WERI-Rb-1 (cell line): Measurements from ENCODE around the gene FBH1.

Experiments
- DNase-seq: peaks from one replicate; pipeline ENCODE4 v3.0.0-alpha.2; 2020
- H3K27ac ChIP-seq: fragments of 250-450 bp; sonication (Bioruptor Pico); 2 replicates; pipeline ENCODE4 v1.5.1; 2020; ENCODE audit warnings: mild to moderate bottlenecking, moderate library complexity
- H3K27me3 ChIP-seq: fragments of 250-450 bp; sonication (Bioruptor Pico); 2 replicates; pipeline ENCODE4 v1.5.1; 2021; ENCODE audit warnings: mild to moderate bottlenecking, low read depth, moderate library complexity; ENCODE audit not compliant: insufficient read depth, severe bottlenecking
- H3K36me3 ChIP-seq: fragments of 250-450 bp; sonication (Bioruptor Pico); 2 replicates; pipeline ENCODE4 v1.5.1; 2020; ENCODE audit warnings: mild to moderate bottlenecking, moderate library complexity
- H3K4me3 ChIP-seq: 2 replicates; pipeline ENCODE4 v1.5.1; 2011; ENCODE audit warnings: low read depth, mild to moderate bottlenecking, control low read depth, low read length
- H3K9me3 ChIP-seq: fragments of 250-450 bp; sonication (Bioruptor Pico); 2 replicates; pipeline ENCODE4 v1.5.1; 2021; ENCODE audit warnings: mild to moderate bottlenecking, moderate library complexity; ENCODE audit not compliant: severe bottlenecking
- CTCF ChIP-seq: IDR thresholded peaks from 2 replicates; pipeline ENCODE4 v1.5.1; 2011; ENCODE audit warnings: low read depth, mild to moderate bottlenecking, control low read depth, inconsistent platforms, low read length

The FBH1 gene

GRCh38 chr10:5983774-5984173, 93.7 kb downstream of the FBH1 start:
- no peaks in the 10 kb centered on the region for H3K9me3 ChIP-seq
- no peak overlapping the region for H3K27ac ChIP-seq
- TF ChIP-seq CTCF: no peak
- DNase-seq: no peak
- H3K27me3 ChIP-seq: peaks cover 20% of the 10 kb centered on the region
- H3K36me3 ChIP-seq: no peaks in the 10 kb centered on the region
- H3K4me3 ChIP-seq: no peak overlapping the region

GRCh38 chr10:5985029-5985428, 95.0 kb downstream of the FBH1 start:
- Histone ChIP-seq H3K27ac (no peak overlapping the region), H3K9me3 (no peaks in the 10 kb centered on the region), H3K4me3 (no peak overlapping the region), H3K36me3 (no peaks in the 10 kb centered on the region), H3K27me3 (peaks cover 18% of the 10 kb centered on the region)
- no peak for DNase-seq
- no peak for TF ChIP-seq CTCF
